Sciatic nerve (tissue), 2 donors: ENCODE results near the gene OPN5. TPM values are rescaled to one million over a fixed set of nuclear protein-coding genes. Genes with fewer than 3 reads are reported as not detected.

ENCODE experiments used
- ATAC-seq: fragments of 200-7000 bp; cut with Tn5 transposase; one replicate; pipeline ENCODE4 v1.9.1; 2020; ENCODE audit warnings: mild to moderate bottlenecking, moderate library complexity
- DNase-seq: peaks from one replicate; pipeline ENCODE4 v3.0.0-alpha.2; 2020; ENCODE audit warnings: low spot score
- intact Hi-C: fragments of 100-400 bp; cut with DNase I; formaldehyde crosslinking; loops from one replicate; pipeline ENCODE4 v1.14.2; 2022
- total RNA-seq: library from RNA; stranded (reverse); fragmentation: NEBNext Ultra II Directional; extraction: Animal tissue kit (Norgen Biotek cat#: 25700); gene quantifications from one replicate; pipeline ENCODE4 v1.2.1, GENCODE V29; 2021
- donor health status: DM: no; HTN: no; CAD: no.
- donor health status: DM: no; HTN: no; CAD: no.

The OPN5 gene
- total RNA-seq, 1 donor from 2014 or later: not detected

DNA sequence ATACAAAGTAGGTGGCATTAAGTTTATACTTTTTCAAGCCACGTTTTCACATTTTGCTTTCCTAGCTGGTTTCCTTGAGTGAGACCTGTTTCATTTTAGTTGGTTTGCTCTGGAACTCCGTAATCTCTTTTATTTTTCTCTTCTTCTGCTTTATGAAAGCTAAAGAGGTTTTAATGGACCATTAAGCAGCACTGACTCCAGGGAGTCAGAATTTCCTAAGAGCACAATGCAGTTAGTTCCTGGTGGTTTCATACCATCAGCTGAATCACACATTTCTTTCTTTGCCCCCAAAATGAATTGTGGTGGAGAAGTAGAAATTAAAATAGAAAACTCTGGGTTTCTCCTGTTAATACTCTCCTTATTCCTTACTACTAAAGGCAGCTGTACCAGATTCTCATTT lies 3.4 kb downstream of the OPN5 start:
- ATAC-seq (no peak), DNase-seq (no peak)
- intact Hi-C loops: loop anchor here (10.0 kb wide), 1 partner anchor 980 kb away; no protein-coding TSS in a partner anchor

DNA sequence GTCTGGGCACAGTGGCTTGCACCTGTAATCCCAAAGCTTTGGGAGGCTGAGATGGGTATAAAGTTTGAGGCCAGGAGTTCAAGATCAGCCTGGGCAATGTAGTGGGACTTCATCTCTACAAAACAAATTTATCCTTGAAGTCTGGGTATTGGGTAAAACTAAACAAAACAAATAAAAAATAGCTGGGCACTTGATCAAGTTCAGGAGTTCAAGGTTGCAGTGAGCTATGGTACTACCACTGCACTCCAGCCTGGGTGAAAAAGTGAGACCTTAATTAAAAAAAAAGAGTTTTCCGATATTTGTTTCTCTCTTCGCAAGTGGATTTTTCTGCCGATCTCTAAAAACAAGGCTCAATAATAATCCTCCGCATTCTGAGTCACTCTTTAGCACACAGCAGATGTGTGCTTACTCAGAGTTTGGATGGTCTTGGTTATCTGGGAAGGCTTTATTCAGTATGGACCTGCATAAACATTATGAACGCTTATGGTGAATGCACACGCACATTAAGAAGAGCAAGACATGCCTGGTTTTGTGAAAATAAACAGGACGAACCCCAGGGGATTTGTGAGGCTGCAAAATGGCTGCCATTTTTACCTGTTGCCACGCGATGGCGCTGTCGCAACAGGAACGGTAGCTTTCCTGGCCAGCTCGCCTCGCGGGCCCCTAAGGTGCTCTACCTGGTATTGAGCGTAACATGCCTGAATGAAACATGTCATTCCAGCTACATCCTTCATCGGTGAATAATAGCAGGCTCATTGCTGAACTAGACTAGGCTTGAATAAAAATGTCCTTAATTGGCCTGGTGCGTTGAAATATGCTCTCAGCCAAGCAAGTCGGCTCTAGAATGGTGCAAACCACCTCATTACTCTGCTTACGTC lies 6.0 kb downstream of the OPN5 start:
- intact Hi-C loops: loop anchor here (10.0 kb wide), 1 partner anchor 977 kb away; no protein-coding TSS in a partner anchor
- DNase-seq (peak; percentile 65), ATAC-seq (peak; percentile 80)

DNA sequence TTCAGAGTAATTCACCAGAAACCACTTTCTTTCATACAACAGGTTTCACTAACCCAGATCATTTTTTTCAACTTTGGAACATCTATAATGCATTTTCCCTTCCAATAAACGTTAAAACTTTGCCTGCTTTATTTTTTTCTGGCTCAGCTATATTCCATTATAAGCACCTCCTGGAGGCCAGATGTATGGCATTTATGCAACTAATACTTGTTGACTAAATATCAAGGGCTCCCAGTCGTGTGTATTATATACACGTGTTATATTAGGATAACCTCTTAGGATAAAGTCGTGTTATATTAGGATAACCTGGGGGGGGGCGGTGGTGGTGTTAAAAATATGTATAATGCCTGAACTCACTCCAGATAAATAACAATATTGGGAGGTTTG lies 6.7 kb downstream of the OPN5 start:
- DNase-seq (no peak), ATAC-seq (no peak)
- intact Hi-C loops: loop anchor here (10.0 kb wide), 1 partner anchor 976 kb away; no protein-coding TSS in a partner anchor

DNA sequence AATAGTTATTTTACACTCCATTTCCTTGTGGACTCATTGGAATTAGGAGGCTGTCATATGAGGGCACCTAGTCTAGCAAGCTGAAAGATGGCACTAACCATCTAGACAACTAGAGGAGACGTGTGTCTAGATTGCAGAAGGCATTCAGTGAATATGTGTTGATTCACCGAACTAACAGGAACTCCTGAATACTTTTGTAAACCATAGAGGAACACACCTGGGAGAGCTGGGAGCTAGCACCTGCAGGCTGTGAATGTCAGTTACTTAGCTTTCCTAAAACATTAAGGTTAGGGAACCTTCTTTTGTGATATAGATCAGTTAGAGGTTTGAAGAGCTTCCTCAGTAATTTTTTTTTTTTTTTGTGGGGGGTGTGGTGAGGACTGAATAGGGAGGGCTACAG lies 7.7 kb downstream of the OPN5 start:
- intact Hi-C loops: loop anchor here (10.0 kb wide), 1 partner anchor 975 kb away; no protein-coding TSS in a partner anchor
- no peak for ATAC-seq

DNA sequence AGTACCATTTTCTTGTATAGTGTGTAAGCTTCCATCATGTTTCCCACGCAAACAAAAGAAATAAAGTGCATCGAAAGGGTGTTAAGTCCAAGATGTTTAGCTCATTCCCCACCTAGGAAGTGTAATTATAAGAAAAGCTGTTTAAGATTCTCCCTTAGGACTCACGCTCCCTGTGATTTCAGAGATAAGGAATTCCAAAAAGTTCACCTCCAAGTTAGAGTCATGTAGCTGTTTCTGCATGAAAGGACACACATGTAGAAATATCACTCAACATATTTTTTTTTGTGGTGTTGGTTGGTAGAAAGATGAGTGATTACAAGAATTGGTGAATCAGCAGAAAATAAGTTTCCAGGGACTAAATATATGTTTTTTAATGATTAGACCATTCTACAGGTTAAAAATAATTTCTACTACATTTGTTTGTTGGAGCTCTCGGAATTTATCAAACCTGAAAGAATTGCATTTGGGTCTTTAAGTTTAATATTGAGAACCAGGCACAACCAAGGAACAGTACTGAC lies 10.4 kb downstream of the OPN5 start:
- intact Hi-C loops: loop anchor here (5.0 kb wide), 1 partner anchor 1740 kb away; no protein-coding TSS in a partner anchor
- ATAC-seq: no peak
- no peak for DNase-seq

More for the DNA sequence above, 7.7 kb downstream of the OPN5 start:
- no peak for DNase-seq

DNA sequence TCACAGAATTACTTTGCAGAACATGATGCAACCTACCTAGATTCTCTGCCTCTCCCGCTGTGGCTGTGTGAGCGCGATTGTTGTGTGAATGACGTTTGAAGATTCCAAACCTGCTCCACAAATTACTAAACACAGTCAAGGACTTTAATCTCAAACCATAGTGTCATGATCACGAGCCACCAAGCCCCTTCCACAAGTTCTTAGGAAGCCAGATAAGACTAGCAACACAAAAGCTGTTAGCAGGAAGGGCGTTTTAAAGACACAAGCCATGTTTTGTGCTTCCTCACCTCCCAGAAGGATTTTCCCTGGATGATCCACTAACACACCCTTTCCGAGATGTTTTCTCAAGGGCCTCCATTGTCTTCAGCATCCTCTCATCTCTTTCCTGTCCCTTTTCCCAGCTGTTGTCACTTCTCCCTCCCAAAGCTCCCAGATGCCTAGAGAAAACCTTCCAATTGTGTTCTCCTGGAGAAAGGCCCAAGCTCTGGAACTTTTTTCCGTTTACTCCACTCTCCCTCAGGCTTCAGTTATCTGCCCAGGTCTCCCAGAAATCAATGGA lies 12.8 kb downstream of the OPN5 start:
- intact Hi-C loops: loop anchor here (5.0 kb wide), 1 partner anchor 1742 kb away; no protein-coding TSS in a partner anchor
- no peak for DNase-seq
- no peak for ATAC-seq

DNA sequence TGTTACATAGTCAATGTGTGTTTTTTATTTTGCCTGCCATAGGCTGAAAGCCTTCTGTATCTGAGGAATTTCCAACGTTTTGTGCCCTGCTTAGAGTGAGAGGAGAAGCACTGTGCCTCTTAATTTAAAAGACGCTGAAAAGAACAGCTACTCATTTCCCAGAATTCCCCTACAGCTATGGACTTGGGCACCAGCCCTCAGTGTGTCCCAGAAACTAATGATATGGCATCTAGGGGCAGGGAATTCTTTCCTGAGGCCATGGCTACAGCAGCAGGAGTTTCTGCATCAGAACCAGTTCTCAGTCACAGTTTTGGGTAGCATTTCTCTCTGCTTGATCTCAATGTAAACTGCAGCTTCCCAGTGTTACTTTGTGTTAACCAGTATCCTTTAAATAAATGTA lies 20.2 kb downstream of the OPN5 start:
- DNase-seq (no peak), ATAC-seq (no peak)
- intact Hi-C loops: no loop called here

DNA sequence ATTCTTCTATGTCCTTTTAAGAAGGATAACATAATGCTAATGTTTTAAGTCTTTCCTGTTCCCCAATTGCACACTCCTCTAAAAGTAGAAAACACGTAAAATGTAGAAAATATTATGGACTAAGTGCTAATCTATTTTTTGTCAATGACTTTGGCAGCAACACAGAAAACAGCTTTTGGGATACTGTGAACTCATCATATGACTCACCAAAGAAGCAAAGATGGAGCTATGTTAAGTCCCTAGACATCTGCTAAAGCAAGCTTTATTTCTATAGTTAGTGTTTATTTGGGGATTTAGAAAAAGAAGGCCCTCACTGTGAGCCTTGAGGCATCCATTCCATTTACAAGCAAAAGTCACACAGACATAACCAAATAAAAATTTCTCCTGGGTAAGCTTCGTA lies 23.0 kb downstream of the OPN5 start:
- ATAC-seq (no peak), DNase-seq (no peak)
- intact Hi-C loops: no loop called here

DNA sequence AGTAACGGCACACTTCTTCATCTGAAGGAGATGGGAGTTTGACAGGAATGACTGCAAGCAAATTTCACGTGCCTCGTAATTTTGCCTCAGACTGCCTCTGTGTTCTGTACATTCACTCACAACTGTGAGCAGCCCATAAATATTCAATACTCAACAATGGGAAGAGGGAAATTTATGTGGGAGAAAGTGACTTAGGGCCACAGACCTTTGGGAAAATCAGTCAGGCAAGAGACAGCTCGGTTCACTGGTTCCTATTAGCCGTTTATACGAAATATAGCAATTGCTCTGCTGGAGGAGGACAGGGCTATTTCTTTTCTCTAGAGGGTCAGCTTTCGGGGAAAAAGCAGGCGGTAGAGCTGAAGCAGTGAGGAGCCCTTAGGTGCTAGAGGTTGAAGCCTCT lies 28.0 kb downstream of the OPN5 start:
- intact Hi-C loops: no loop called here
- DNase-seq: no peak
- no peak for ATAC-seq

DNA sequence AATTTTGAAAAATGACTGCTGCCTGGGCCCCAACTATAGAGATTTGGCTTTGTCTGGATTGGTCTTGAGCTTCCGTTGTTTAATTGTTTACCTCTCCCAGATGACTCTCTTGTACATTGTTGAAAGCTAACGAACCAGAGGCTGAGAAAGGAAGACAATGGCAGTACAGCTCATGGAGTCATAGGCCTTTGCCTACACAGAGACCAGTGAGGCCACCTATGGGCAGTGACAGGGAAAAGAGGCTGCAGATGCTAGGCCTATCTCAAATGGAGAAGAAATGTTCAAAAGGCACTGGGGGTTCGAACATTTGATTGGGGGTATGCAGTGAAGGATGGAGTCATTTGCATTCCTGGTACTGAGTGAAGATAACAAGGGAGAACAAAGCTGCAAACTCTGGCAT lies 29.1 kb downstream of the OPN5 start:
- intact Hi-C loops: no loop called here
- ATAC-seq (no peak), DNase-seq (no peak)

DNA sequence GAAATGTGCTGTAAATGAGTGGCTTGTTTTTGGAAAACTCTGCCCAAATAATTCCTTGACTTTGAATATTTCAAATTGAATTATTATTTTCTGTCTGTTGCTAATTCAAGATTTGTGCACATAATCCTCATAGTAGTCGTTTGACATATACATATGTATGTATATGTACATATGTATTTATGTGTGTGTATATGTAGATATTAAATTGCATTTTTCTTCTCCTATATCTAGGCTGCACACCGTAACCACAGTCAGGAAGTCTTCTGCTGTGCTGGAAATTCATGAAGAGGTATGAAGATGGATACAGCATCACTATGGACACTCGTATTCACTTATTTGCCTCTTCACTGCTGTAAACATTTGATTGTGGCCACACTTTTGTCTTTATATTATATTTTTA lies 29.6 kb downstream of the OPN5 start:
- DNase-seq: no peak
- intact Hi-C loops: no loop called here
- no peak for ATAC-seq

DNA sequence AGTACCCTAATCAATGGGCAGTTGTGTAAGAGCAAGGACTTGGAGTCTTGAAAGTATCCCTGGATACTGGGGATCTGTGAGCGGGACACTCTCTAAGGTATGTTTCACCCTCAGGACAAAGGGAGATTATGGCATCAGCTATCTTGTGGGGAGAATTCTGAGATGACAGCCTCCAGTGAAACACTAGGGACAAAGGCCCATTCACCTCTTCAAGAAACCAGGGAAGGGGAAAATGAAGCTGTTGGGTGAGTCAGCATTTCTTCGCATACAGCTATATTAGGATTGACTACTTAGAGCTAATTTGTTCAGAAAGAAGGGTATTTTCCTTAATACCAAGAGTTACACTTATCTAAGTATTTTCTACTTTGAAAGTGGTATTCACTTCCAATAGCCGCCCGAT lies 35.9 kb downstream of the OPN5 start:
- intact Hi-C loops: no loop called here
- no peak for ATAC-seq

DNA sequence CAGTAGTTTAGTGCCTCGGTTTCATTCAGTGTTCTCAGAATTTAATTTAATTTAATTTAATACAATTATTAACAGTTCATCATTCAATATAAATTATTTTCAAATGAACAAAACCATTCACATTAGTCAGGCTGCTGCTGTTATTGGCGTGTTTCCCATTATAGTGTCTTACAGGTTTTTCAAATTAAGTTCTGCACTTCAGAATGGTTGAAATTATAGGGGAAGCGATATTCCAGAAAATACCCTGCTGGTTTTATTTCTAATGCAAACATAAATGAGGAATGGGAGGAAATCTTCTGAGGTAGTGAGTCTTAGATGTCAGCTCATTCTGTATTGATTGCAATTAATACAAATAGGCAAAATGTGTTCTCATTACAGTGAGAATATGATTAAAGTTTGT lies 37.6 kb downstream of the OPN5 start:
- intact Hi-C loops: no loop called here
- DNase-seq: no peak
- no peak for ATAC-seq

More for the DNA sequence above, 35.9 kb downstream of the OPN5 start:
- DNase-seq: no peak

DNA sequence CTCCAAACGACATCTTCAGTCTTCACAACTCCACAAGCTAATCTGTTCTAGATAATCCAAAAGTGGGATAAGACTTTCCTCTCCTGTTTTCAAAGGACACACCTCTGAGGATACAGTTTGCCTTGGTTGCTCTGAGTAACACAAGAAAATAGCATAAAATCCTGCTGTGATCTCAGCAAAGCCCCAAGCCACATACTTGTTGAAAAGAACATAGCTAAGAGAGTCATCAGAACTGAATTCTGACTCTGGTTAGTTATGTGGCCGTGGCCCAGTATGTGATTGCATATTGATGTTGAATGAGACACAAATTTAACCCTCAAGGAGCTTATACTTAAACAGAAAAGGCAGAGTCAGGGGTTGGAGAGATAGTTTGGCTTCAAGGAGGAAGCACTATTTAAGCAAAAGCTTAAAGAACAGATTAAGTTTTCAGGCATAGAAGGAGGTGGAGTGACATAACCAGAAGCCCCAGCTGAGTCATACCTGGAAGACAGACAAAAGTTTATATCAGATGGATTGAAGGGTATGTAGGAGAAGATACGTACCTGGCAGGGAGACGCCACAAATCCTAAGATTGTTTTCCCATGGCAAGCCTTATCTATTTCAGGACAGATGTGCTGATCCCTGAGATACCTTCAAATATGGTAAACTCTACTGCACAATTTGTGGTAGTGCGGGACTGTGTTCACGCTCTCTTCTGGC lies 41.2 kb downstream of the OPN5 start:
- intact Hi-C loops: no loop called here
- ATAC-seq: no peak
- DNase-seq: no peak

DNA sequence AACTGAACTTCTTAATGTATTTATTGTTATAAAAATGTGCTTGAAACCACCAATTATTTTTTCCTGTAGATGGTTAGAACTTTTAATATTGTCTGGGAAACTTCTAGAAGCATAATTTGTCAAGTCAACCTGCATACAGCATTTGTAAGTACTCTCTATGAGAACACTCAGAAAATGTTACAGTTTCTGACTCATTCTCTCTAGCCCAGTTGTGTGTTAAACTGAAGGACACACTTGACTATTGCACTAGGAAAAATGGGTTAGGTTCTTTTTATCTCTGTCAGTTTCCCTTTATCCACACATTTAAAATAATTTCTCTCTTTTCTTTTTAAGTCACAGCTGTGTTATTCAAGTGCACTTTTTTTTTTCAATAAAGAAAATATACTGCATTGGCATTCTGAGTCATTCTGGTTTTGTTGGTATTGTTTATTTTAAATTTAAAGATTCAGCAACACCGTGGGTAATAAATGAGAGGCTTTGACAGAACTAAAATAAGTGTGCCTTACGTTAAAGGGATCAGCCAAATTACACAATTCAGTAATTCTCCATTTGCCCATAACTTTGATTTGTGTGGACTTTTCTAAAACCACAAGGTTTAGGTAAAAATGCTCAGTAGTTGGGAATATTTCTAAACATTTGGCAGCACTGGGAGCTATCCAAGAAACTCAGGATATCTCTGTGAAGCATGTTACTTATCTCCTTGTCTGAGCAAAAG lies 50.7 kb downstream of the OPN5 start:
- DNase-seq (no peak), ATAC-seq (no peak)
- intact Hi-C loops: no loop called here

DNA sequence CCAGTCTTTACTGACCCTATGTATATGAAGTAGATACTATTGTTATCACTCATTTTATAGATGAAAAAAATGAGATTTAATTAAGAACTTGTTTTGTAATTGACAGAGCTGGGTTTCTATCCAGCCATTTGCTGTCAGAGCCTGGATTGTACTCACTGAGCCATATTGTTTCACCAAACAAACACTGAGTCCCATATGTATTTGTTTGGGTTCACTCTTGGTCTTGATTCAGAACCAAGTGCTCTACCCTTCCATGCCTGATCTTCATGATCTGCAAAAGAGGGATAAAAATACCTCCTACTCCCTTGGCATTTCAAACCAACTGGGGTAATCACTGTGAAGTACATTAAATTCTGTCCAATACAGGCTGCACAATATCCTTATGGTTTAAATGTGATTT lies 52.4 kb downstream of the OPN5 start:
- ATAC-seq (no peak), DNase-seq (no peak)
- intact Hi-C loops: no loop called here

DNA sequence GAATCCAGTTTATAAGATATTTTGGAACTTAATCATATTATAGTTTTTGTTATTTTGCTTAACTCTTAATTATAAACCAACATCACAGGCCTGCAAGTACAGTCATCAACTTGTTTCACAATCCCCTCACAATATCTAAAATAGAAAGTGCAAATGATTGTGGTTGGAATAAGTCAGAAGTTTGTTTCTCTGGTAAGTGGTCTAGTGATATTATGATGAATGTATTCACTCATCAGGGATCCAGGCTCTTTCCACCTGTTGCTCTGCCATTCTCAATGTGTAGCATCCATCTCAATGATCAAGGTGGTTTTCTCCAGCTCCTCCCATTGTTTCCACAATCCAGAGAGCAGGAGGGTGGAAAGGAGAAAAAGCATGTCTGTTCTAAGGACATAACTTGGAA lies 54.2 kb downstream of the OPN5 start:
- intact Hi-C loops: no loop called here
- DNase-seq (no peak), ATAC-seq (no peak)

DNA sequence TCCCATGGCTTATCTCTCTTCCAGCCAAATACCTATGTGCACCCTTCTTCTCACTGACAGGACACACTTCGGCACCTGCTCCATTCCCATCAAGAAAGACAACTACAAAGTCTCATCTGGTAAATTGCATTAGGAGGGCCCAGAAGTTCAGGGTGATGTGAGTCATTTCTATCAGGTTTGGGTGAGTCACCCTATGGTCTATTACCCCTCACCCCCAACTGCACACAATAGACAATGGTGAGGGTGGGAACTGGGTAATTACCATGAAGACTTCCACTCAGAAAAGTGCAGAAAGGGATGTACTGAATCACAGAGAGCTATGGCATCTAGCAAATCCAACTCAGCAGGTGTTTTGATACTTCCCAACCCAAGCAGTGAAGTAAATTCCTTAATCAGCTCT lies 54.8 kb downstream of the OPN5 start:
- intact Hi-C loops: no loop called here
- DNase-seq: no peak

DNA sequence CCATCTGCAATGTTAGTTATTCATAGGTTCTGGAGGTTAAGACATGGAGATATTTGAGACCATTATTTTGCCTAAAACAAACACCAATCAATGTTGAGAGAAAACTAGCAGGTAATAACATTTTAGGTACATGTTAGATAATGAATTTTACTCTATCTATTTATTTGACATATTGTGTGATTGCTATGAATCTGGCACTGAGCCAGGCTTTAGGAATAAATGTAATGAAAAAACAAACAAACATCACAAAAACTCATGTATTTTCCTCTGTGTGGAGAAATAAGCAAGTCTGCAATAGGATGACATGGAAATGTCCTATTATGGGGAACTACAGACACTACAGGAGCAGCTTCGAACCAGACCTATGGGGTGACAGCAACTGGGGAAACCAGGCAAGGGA lies 57.8 kb downstream of the OPN5 start:
- intact Hi-C loops: no loop called here
- no peak for ATAC-seq
- no peak for DNase-seq

More for the DNA sequence above, 54.8 kb downstream of the OPN5 start:
- no peak for ATAC-seq
